CD14-positive monocyte (primary cell): ENCODE measurements around the gene SATB2. TPM values are rescaled to one million over a fixed set of nuclear protein-coding genes. Genes with fewer than 3 reads are reported as not detected.

Source experiments
- DNase-seq, 3 donors: peaks; one replicate each; pipeline ENCODE4 v3.0.0-alpha.2; 2011 to 2022
- H2AFZ ChIP-seq: 2 replicates; pipeline ENCODE4 v1.6.0; 2012; ENCODE audit warnings: mild to moderate bottlenecking, low read depth, low read length, inconsistent platforms; ENCODE audit not compliant: insufficient read depth, poor library complexity, severe bottlenecking
- H3K27ac ChIP-seq, 2 donors: 1 replicate in 1 of 2; 2 replicates in 1 of 2; pipeline ENCODE4 v1.5.1; 2012 to 2013; ENCODE audit warnings: low read length in 2 of 2, control low read depth in 1 of 2, inconsistent platforms in 1 of 2, low read depth in 1 of 2, mild to moderate bottlenecking in 1 of 2
- H3K27me3 ChIP-seq, 2 donors: one replicate each; pipeline versions ENCODE4 v1.6.0 to v1.6.1; 2011 to 2013; ENCODE audit warnings: low read length in 2 of 2; ENCODE audit not compliant: control insufficient read depth in 2 of 2, insufficient read depth in 2 of 2
- H3K36me3 ChIP-seq, 2 donors: replicated peaks in 1 of 2; 1 replicate in 1 of 2; 2 replicates in 1 of 2; pipeline versions ENCODE4 v1.5.1 to v1.6.1; 2012 to 2013; ENCODE audit warnings: low read length in 2 of 2, control low read depth in 1 of 2, inconsistent platforms in 1 of 2, mild to moderate bottlenecking in 1 of 2; ENCODE audit not compliant: insufficient read depth in 2 of 2, control insufficient read depth in 1 of 2
- H3K4me1 ChIP-seq, 2 donors: 1 replicate in 1 of 2; 2 replicates in 1 of 2; pipeline versions ENCODE4 v1.5.1 to v1.6.1; 2012 to 2013; ENCODE audit warnings: low read length in 2 of 2, control low read depth in 1 of 2, inconsistent platforms in 1 of 2, mild to moderate bottlenecking in 1 of 2, moderate library complexity in 1 of 2; ENCODE audit not compliant: insufficient read depth in 2 of 2, control insufficient read depth in 1 of 2
- H3K4me2 ChIP-seq: replicated peaks from 2 replicates; pipeline ENCODE3; 2012; ENCODE audit warnings: low read length, moderate library complexity, mild to moderate bottlenecking; ENCODE audit not compliant: poor library complexity, severe bottlenecking; ENCODE audit errors: extremely low read depth
- H3K4me3 ChIP-seq, 3 experiments: fragments of 200-600 bp in 1 of 3; sonication (generic) in 1 of 3; replicated peaks in 1 of 3; 1 replicate in 2 of 3; 2 replicates in 1 of 3; pipeline ENCODE4 v1.5.1; 2011 to 2013; ENCODE audit warnings: low read length in 3 of 3, mild to moderate bottlenecking in 3 of 3, control low read depth in 2 of 3, low read depth in 2 of 3, inconsistent platforms in 1 of 3, moderate library complexity in 1 of 3
- H3K79me2 ChIP-seq: 2 replicates; pipeline ENCODE4 v1.6.0; 2012; ENCODE audit warnings: mild to moderate bottlenecking, control low read depth, inconsistent platforms, low read length, moderate library complexity; ENCODE audit not compliant: insufficient read depth
- H3K9ac ChIP-seq: 2 replicates; pipeline ENCODE4 v1.6.0; 2017; ENCODE audit warnings: low read length, mild to moderate bottlenecking; ENCODE audit not compliant: insufficient read depth, poor library complexity, severe bottlenecking
- H3K9me3 ChIP-seq, 2 donors: replicated peaks in 1 of 2; 1 replicate in 1 of 2; 2 replicates in 1 of 2; pipeline versions ENCODE4 v1.5.1 to v1.6.1; 2012 to 2013; ENCODE audit warnings: low read length in 2 of 2, control low read depth in 1 of 2; ENCODE audit not compliant: control insufficient read depth in 1 of 2, insufficient read depth in 1 of 2
- H4K20me1 ChIP-seq: 2 replicates; pipeline ENCODE4 v1.6.0; 2012; ENCODE audit warnings: mild to moderate bottlenecking, low read length, control low read depth, moderate library complexity; ENCODE audit not compliant: insufficient read depth
- H3K27ac Mint-ChIP-seq, 7 donors: one replicate each; pipeline ENCODE4 v1.8.0; 2020; ENCODE audit warnings: mild to moderate bottlenecking in 7 of 7, mixed read lengths in 7 of 7, moderate library complexity in 6 of 7, inconsistent platforms in 2 of 7
- H3K27me3 Mint-ChIP-seq, 3 donors: one replicate each; pipeline ENCODE4 v1.8.0; 2021 to 2022; ENCODE audit warnings: low read depth in 3 of 3, mild to moderate bottlenecking in 3 of 3, mixed read lengths in 3 of 3, moderate library complexity in 3 of 3, inconsistent platforms in 1 of 3
- H3K36me3 Mint-ChIP-seq, 2 donors: one replicate each; pipeline ENCODE4 v1.8.0; 2020; ENCODE audit warnings: mixed read lengths in 2 of 2, inconsistent platforms in 1 of 2, mild to moderate bottlenecking in 1 of 2
- H3K4me1 Mint-ChIP-seq: one replicate; pipeline ENCODE4 v1.8.0; 2020; ENCODE audit warnings: mild to moderate bottlenecking, mixed read lengths
- H3K4me3 Mint-ChIP-seq, 2 donors: one replicate each; pipeline ENCODE4 v1.8.0; 2020; ENCODE audit warnings: mild to moderate bottlenecking in 2 of 2, mixed read lengths in 2 of 2, moderate library complexity in 1 of 2
- H3K9me3 Mint-ChIP-seq, 7 donors: one replicate each; pipeline ENCODE4 v1.8.0; 2020 to 2022; ENCODE audit warnings: mixed read lengths in 7 of 7, mild to moderate bottlenecking in 6 of 7, moderate library complexity in 6 of 7, inconsistent platforms in 2 of 7
- WGBS: methylation state at CpG from one replicate; pipeline ENCODE4 v1.1.5; 2013; ENCODE audit warnings: missing lambda C conversion rate; ENCODE audit not compliant: insufficient coverage; 5-methylcytosine and 5-hydroxymethylcytosine counted together
- intact Hi-C, 2 donors: fragments of 100-400 bp; cut with micrococcal nuclease; formaldehyde crosslinking; loops; one replicate each; pipeline versions ENCODE4 v1.15.0 to v1.15.1; 2023
- polyA plus RNA-seq, 3 donors: library from polyadenylated mRNA; depleted of rRNA in 1 of 3; unstranded in 2 of 3; stranded (reverse) in 1 of 3; fragments of 300-500 nt in 2 of 3; fragments of >200 nt in 1 of 3; fragmentation: Illumina TruSeq in 2 of 3; gene quantifications; 1 replicate in 2 of 3; 2 replicates in 1 of 3; pipeline ENCODE4 v1.2.3, GENCODE V29; 2012 to 2021
- TF ChIP-seq, protein P1 (sequence below): fragments of 200-600 bp; IDR thresholded peaks from one replicate; pipeline ENCODE4 v1.8.0; 2022; ENCODE audit warnings: antibody characterized with exemption, mild to moderate bottlenecking

Gene SATB2
- polyA plus RNA-seq, 3 donors = 0.13 to 0.69 (median 0.14) TPM

DNA sequence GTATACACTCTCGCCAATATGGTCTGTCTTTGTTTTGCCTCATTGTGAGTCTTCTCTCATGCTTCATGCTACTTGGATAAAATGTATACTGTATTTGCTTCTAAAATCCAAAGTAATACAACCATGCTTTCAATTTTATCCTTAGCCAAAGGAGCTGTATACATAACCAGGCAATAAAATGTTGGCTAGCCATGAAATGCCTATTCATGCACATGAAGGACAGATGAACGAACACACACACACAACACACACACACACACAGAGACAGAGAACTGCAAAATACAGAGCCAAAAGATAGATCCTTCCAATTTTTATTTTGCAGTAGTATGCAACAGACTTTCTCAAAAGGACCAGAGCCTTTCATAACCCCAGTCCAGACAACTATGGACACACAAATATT lies 113.7 kb downstream of the SATB2 start:
- Histone ChIP-seq H3K36me3 (no peaks in the 10 kb centered on the region), H3K4me1 (no peaks in the 10 kb centered on the region), H3K79me2 (no peaks in the 10 kb centered on the region), H4K20me1 (no peaks in the 10 kb centered on the region), H3K9ac (no peak overlapping the region), H3K27me3 (no peaks in the 10 kb centered on the region), H3K27ac (no peak overlapping the region), H3K4me2 (no peak overlapping the region), H2AFZ (no peak overlapping the region), H3K9me3 (no peaks in the 10 kb centered on the region), H3K4me3 (no peak overlapping the region)
- intact Hi-C loops = no loop called here
- no peak for DNase-seq
- WGBS = no CpG with 5 or more reads among the region's 2 CpGs
- TF ChIP-seq, protein P1, sequence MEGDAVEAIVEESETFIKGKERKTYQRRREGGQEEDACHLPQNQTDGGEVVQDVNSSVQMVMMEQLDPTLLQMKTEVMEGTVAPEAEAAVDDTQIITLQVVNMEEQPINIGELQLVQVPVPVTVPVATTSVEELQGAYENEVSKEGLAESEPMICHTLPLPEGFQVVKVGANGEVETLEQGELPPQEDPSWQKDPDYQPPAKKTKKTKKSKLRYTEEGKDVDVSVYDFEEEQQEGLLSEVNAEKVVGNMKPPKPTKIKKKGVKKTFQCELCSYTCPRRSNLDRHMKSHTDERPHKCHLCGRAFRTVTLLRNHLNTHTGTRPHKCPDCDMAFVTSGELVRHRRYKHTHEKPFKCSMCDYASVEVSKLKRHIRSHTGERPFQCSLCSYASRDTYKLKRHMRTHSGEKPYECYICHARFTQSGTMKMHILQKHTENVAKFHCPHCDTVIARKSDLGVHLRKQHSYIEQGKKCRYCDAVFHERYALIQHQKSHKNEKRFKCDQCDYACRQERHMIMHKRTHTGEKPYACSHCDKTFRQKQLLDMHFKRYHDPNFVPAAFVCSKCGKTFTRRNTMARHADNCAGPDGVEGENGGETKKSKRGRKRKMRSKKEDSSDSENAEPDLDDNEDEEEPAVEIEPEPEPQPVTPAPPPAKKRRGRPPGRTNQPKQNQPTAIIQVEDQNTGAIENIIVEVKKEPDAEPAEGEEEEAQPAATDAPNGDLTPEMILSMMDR = no peak
- Mint-ChIP-seq H3K27ac (no peak overlapping the region), H3K27me3 (peaks cover 0 to 3% (median 0%) of the 10 kb centered on the region in 3 donors), H3K36me3 (no peaks in the 10 kb centered on the region), H3K9me3 (peaks cover 0 to 3% (median 0%) of the 10 kb centered on the region in 7 donors), H3K4me3 (no peak overlapping the region), H3K4me1 (no peaks in the 10 kb centered on the region)

DNA sequence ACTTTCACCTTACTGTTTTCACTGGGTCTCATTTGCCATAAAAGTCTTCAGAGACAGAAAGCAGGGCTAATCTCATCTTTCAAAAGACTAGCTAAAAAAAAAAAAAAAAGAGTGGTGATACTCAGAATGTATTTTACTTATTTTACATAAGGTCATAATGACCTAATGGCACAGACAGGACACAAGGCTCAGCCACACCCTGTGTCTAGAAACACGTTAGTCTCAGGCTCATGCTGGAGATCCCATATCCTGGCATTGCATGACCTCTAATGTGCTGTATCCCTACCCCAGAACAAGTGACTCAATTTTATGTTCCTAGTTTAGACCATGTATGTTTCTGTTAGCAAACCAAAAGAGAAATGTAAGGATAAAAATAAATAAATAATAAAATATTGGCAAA lies 115.4 kb downstream of the SATB2 start:
- Histone ChIP-seq H3K36me3 (no peaks in the 10 kb centered on the region), H3K79me2 (no peaks in the 10 kb centered on the region), H3K4me3 (no peak overlapping the region), H3K9ac (no peak overlapping the region), H3K27me3 (no peaks in the 10 kb centered on the region), H3K4me1 (no peaks in the 10 kb centered on the region), H2AFZ (no peak overlapping the region), H3K9me3 (no peaks in the 10 kb centered on the region), H3K4me2 (no peak overlapping the region), H3K27ac (no peak overlapping the region), H4K20me1 (no peaks in the 10 kb centered on the region)
- peaks cover 0 to 3% (median 0%) of the 10 kb centered on the region in 3 donors for H3K27me3 Mint-ChIP-seq
- H3K9me3 Mint-ChIP-seq = peaks cover 0 to 1% (median 0%) of the 10 kb centered on the region in 7 donors
- 80% methylated on average over 1 of the region's 1 CpG for WGBS
- no peaks in the 10 kb centered on the region for H3K36me3 Mint-ChIP-seq
- intact Hi-C loops = no loop called here
- no peak overlapping the region for H3K4me3 Mint-ChIP-seq
- H3K4me1 Mint-ChIP-seq = no peaks in the 10 kb centered on the region
- H3K27ac Mint-ChIP-seq = no peak overlapping the region
- no peak for DNase-seq
- TF ChIP-seq, protein P1 = no peak
